NCI-H82 treated with DMSO at 0.1 percent for 48 hours (cell line): ENCODE results near the gene MRPS7.

ENCODE experiments used
- DNase-seq: peaks from one replicate; lab custom pipeline; 2025; ENCODE audit not compliant: unreplicated experiment; lab: John Stamatoyannopoulos, UW

MRPS7 gene

DNA sequence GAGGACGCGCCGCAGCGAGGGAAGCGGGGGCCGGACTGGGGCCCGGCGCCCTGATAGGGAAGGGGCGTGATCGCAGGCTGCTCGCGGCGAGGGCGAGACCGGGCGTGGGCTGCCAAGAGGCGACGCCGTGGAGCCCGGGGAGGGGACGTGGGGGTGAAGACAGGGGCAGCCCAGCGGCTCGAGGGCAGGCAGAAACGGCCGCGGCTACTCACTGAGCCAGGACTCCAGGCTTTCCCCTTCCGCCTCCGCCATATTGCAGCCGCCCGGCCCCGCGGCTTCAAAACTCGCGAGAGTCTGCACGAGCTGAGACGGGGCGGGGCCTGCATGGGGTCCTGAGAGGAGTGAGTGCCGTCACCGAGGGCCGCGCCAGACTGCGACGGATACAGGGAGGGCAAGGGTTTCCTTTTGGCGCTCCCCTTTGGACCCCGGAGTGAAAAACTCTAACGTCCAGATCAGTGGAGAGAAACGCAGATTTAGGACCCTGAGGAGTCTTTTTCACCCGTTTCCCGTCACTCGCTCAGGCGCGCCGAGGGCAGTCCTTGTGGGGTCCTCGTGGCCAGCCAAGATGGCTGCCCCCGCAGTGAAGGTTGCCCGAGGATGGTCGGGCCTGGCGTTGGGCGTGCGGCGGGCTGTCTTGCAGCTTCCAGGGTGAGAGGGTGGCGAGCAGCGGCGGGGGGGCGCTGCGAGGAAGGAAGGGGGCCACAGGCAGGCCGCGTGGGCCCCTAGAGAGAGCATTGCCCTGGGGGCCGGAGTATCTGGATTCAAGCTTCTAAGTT, at the start of gene MRPS7, which contains the start of gene GGA3:
Gene MRPS7 (plus strand): TSS at position 544 of the 776 bp plus-strand sequence. CDS start 22 bp downstream, at position 566.
Gene GGA3 (minus strand): TSS at position 271 of the 776 bp plus-strand sequence. CDS start 19 bp downstream, at position 252.
- peak; percentile 87 for DNase-seq

DNA sequence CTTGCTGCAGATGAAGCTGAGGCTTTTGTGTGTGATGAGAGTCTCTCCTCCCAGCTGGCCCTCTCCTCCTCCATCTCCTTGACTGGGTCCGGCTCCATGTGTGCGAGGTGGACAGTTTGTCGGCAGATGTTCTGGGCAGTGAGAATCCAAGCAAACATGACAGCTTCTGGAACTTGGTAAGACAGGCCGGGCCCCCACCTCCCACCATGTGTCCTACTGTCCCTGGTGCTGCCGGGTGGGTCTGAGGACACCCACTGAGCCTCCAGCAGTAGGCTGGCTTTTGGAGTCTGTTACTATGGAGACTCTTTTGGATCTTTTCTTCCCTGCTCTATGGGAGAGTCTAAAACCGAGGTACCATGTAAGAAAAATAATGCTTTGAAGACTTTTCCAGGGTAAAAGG, 43.5 kb upstream of the MRPS7 start:
- DNase-seq, result no peak

DNA sequence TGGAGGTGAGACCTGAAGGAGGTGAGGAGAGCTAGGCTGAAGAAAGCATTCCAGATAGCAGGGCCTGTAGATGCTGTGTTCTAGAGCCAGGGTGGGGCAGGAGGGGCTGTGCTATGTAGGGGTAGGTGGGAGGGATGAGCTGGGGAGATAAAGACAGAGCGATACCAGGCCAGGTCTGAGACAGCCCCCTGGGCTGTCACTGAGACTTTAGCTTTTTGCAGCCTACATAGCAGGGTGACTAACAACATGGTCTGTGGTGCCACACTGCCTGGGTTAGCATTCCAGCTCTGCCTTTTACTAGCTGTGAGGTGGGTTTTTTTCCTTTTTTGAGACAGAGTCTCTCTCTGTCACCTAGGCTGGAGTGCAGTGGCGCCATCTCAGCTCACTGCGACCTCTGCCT, 41.9 kb upstream of the MRPS7 start:
- DNase-seq, result no peak

DNA sequence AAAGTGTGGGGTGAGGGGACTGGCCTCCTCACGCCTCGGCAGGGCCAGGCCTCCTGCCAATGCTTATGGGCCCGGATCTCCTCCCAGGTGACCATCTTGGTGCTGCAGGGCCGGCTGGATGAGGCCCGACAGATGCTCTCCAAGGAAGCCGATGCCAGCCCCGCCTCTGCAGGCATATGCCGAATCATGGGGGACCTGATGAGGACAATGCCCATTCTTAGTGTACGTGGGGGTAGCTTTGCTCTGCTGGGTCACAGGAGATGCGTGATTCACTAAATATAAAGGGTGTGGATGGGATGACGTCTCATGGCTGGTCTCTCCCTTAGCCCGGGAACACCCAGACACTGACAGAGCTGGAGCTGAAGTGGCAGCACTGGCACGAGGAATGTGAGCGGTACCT, 36.7 kb upstream of the MRPS7 start:
- DNase-seq, result no peak

GRCh38 chr17:75227729-75228128, 34.0 kb upstream of the MRPS7 start:
- no peak for DNase-seq

GRCh38 chr17:75228305-75228704, 33.4 kb upstream of the MRPS7 start:
- DNase-seq, result no peak

GRCh38 chr17:75228847-75229246, 32.8 kb upstream of the MRPS7 start:
- no peak for DNase-seq

DNA sequence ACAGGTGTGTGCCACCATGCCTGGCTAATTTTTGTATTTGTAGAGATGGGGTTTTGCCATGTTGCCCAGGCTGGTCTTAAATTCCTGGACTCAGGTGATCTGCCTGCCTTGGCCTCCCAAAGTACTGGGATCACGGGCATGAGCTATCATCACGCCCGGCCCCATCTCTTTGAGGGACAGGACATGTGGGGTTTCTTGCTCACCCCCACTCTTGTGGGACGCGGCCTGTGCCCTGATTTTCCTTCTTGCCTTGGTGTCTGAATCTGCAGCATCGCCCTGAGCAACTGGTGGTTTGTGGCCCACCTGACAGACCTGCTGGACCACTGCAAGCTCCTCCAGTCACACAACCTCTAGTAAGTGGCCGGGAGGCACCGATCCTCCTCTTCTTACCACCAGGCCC, 30.6 kb upstream of the MRPS7 start:
- DNase-seq, result no peak

- no peak for DNase-seq
Observed at GRCh38 chr17:75231741-75232464, 29.8 kb upstream of the MRPS7 start.

GRCh38 chr17:75232786-75233185, 28.9 kb upstream of the MRPS7 start:
- no peak for DNase-seq

DNA sequence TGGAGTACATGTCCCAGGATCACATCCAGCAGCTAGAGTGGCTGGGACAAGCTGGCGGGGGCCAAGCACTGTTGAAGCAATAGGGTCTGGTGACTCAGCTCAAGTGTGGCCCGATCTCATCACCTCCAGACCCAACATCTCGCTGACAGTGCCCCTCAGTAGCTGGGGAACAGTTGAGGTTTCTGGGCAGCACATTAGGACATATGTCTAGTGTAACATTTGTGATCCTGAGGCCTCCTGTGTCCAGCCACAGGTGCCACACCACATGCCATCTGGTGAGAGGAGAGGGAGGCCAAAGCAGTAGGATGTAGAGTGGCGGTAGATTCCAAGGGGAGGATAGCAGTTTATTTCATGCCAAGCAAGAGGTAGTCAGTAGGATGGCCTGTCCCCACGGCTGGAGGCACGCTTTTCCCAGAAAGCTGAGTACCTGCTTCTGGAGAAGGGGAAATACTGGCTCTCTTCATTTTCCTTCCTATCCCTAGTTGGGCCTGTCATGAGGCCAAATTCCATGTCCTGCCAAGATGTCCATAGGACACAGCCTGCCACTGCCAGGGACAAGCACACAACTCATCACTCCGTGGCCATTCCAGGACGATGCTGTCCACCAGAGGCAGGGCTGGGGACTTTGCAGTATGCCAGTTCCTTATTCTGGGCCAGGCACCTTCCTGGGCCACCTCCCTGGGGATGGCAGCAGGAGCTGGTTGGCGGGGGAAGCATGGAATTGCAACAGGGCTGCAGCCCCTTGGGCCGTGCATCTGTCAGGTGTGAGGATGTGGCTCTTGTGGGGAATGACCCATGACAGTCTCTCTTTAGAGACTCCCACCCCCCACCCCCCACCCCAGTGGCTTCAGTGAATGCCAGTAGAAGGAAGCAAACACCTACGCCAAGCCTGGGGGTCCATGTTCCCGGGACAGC, 24.3 kb upstream of the MRPS7 start:
- DNase-seq, result no peak

GRCh38 chr17:75238020-75238580, 23.6 kb upstream of the MRPS7 start:
- DNase-seq, result no peak

DNA sequence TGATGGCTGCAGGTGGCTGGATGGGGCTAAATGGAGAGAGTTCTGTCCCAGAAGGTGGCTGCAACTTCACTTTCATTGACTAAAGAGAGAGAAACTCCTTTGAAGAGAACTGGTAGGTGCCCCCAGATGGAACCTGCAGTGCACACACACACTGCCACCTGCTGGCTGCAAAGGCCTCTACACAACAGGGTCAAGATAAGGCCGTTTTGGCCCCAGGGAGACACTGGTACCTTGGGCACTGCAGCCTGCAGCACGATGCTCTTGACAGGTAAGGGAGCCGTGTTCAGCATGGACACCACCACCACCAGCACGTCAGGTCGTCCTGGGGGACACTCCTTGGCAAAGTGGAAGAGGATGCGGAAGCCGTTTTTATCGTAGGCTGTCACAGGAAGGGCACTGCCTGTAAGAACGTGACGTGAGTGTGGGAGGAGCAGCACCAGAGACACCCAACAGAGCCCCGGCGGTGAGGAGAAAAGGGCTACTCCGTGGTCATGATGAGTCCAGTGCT, 22.9 kb upstream of the MRPS7 start:
- peak; percentile 31 for DNase-seq

- no peak for DNase-seq
Observed at GRCh38 chr17:75239214-75239613, 22.5 kb upstream of the MRPS7 start.

DNA sequence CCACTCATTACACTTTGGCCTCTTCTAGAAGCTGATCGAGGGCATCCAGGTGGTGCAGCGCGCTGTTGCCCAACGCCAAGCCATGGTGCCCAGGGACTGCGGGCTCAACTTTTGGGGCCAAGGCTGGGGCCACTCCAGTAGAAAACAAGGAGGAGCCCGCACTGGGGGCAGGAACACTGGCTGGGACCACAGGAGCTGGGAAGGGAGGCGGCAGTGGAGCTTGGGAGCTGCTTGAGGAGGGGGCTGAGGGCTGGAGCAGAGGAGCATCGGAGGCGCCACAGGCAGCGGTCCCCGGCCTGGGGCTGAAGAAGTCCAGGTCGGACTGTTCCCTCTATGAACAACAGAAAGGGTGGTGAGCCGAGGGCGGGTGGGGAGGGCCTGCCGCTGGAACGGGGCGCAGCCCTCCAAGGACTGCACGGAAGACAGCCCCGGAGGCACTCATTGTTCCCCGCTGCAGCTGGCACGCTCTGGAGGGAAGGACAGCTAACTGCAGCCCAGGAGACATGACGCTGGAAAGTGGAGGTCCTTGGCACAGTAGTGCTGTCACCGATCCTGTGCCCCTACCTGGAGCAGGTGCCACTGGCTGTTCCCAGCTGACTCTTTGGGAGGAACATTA, 21.8 kb upstream of the MRPS7 start:
- no peak for DNase-seq

DNA sequence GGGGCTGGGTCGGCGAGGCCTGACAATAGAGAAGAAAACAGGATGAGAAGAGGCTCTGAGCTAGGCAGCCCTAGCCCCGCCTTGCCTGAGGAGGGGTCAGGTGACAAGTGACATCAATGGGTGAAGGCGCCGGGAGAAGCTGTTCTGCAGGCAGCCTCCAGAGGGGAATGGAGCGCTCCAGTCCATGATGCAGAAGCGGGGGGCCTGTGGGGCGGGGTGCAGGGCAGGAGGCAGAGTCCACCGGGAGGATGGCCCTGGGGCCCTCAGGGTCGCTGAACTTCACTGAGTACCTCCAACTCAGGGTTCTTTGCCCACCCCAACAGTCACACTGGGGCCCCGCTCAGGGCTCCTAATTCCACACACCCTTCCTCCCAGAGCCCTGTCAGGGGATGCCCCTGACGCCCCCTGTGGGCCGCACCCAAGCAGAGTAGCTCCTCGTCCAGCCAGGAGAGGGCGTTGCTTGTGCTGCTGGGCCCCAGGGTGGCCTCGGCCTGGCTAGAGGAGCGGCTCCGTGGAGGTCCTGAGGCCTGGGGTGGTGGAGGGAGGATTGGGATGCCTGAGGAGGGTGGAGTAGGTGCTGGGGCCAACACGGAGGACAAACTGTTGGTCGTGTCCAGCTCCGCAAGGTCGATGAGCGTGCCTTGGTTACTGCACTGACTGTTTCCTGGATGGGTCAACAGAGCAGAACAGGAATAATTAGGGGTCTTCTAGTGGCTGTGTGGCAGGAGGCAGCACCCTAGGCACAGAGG, 21.1 kb upstream of the MRPS7 start:
- DNase-seq, result peak; percentile 30

DNA sequence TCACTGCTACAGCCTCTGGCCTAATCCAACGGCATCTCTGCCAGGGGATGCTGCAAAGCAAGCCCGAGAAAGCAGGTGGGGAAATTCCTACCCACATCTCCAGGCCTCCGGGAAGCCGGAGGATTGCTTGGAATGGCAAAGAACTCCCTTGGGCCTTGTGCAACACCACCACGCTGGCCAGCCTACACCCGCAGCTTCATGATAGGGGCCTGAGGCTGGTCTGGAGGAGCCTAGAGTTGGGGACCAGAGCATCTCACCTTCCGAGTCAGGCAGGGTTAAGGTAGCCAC, 20.6 kb upstream of the MRPS7 start:
- no peak for DNase-seq

DNA sequence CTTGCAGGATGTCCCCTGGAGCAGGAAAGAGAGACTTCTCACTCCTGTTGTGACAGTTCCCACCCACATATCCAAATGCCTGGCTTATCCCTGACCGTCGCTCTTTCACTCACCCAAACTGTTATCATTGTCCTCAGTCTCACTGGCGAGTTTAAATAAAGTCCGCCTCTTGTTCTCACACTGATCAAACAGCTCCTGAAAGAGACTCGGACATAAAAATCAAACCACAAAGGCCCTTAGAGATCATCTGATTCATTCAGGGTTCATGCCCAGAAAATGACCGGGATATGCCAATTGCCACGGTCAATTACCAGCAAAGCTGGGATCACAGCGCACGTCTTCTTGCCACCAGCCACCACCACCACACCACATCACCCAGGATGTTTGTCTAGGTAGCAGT, 20.2 kb upstream of the MRPS7 start:
- no peak for DNase-seq

DNA sequence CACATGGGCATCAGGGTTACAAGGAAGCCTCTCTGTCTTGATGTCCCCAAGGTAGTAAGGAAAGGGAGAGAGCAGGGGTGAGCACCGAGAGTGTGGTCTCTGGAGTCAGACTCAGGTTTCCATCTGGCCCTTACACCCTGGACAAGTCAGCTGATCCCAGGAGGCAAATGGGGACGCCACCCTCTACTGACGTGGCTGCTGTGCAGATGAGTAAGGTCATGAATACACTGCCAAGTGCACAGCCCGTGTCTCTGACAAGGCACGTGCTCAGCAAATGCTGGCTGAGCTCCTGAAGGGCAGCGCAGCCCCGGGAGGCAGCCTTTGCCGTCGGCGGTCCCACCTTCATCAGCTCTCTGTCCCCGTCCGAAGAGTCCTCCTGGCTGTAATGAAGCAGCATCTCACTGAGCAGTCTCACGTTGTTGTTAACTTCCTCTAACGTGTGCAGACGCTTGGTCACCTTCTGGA, 19.7 kb upstream of the MRPS7 start:
- no peak for DNase-seq
